Kidney (tissue), 14 donors: ENCODE measurements around the gene CNNM2. TPM values are rescaled to one million over a fixed set of nuclear protein-coding genes. Genes with fewer than 3 reads are reported as not detected.

ENCODE experiments used
- DNase-seq, 5 donors: peaks; one replicate each; pipeline ENCODE4 v3.0.0-alpha.2; 2013 to 2020
- FAIRE-seq: peaks from 2 replicates; lab custom pipeline; 2012; peaks lifted over from hg19 to GRCh38; lab: Jason Lieb, UNC
- H3K27ac ChIP-seq, 2 donors: one replicate each; pipeline ENCODE4 v1.7.0; 2013; ENCODE audit warnings: low read depth in 2 of 2, low read length in 2 of 2, inconsistent platforms in 1 of 2
- H3K27me3 ChIP-seq: one replicate; pipeline ENCODE4 v1.7.1; 2013; ENCODE audit warnings: low read length, inconsistent platforms; ENCODE audit not compliant: control insufficient read depth, insufficient read depth
- H3K36me3 ChIP-seq, 3 donors: one replicate each; pipeline versions ENCODE4 v1.7.0 to v1.7.1; 2013; ENCODE audit warnings: low read length in 3 of 3, control low read depth in 1 of 3, inconsistent platforms in 1 of 3; ENCODE audit not compliant: insufficient read depth in 3 of 3, control insufficient read depth in 2 of 3
- H3K4me1 ChIP-seq, 3 donors: one replicate each; pipeline versions ENCODE4 v1.7.0 to v1.7.1; 2013; ENCODE audit warnings: low read length in 3 of 3, inconsistent platforms in 1 of 3, low read depth in 1 of 3; ENCODE audit not compliant: control insufficient read depth in 2 of 3, insufficient read depth in 2 of 3
- H3K4me3 ChIP-seq, 3 donors: one replicate each; pipeline versions ENCODE4 v1.7.0 to v1.8.1; 2013; ENCODE audit warnings: low read length in 3 of 3, control low read depth in 1 of 3, inconsistent platforms in 1 of 3
- H3K9ac ChIP-seq, 3 donors: one replicate each; pipeline versions ENCODE4 v1.7.0 to v1.7.1; 2013; ENCODE audit warnings: low read length in 3 of 3, control low read depth in 1 of 3, inconsistent platforms in 1 of 3
- H3K9me3 ChIP-seq, 3 donors: one replicate each; pipeline versions ENCODE4 v1.7.0 to v1.7.1; 2013; ENCODE audit warnings: low read length in 3 of 3, control low read depth in 1 of 3, inconsistent platforms in 1 of 3; ENCODE audit not compliant: control insufficient read depth in 2 of 3, insufficient read depth in 1 of 3
- intact Hi-C: fragments of 100-400 bp; cut with DNase I; formaldehyde crosslinking; loops from one replicate; pipeline ENCODE4 v1.11.1; 2022
- polyA plus RNA-seq: library from polyadenylated mRNA; stranded (reverse); fragments of 350-450 nt; fragmentation: Illumina TruSeq; extraction: RNeasy Lipid Tissue Mini Kit (QIAGEN cat#74804); gene quantifications from one replicate; pipeline ENCODE4 v1.2.3, GENCODE V29; 2014; ENCODE audit warnings: low read depth, low replicate concordance; ENCODE audit not compliant: insufficient read depth
- total RNA-seq: library from RNA; stranded (reverse); fragmentation: NEBNext Ultra II Directional; extraction: Animal tissue kit (Norgen Biotek cat#: 25700); gene quantifications from one replicate; pipeline ENCODE4 v1.2.1, GENCODE V29; 2021
- TF ChIP-seq, protein P1 (sequence below): IDR thresholded peaks from 3 replicates; pipeline ENCODE4 v1.5.1; 2012; ENCODE audit warnings: mild to moderate bottlenecking, moderate library complexity, borderline replicate concordance; ENCODE audit not compliant: insufficient read depth; ENCODE audit errors: extremely low read depth
- donor health status: control.
- donor health status: control.
- donor health status: control.
- donor health status: control.
- donor health status: control.
- donor health status: DM: yes; HTN: yes; CAD: no.
- donor health status: Normal renal cell carcinoma (clear cell type).

Gene CNNM2
- total and polyA plus RNA-seq, 2 donors from 2014 or later = 10.9 to 11.8 TPM

DNA sequence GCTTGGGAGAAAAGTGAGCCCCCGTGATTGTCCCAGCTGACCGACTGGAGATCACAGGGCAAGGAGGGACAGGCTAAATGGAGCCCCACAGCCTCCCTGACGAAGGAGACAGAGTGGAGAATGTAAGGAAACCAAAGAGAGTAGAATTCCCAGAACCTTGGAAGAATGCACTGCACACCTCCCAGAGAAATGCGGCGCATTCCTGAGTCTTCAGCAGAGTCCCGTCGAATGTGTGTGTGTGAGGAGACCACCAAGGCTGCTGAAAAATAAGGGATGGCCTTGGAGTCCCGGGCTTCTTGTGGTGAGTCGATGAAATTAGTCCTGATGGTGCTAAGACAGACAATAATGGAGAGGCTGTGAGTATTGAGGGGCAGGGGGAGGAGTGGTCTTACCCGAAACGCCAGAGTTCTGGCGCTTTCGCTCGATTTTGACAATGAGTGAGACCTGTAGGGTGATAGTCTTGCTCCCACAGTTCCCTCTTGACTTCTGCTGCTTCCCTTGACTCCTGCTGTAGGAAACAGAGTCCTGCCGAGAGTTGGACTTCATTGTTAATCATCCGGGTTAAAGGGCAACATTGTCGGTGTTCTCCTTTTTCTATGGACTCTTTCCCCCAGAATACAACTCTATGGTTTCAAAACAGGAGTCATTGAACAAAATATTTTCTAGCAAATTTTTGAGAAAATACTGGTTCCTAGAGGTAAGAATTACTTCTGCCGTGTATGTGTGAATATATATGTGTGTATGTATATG is 103.2 kb downstream of the CNNM2 start:
- Histone ChIP-seq H3K9me3 (no peaks in the 10 kb centered on the region), H3K4me3 (no peak overlapping the region), H3K36me3 (no peaks in the 10 kb centered on the region), H3K27ac (peak overlapping the region in 1 of 2 donors; percentile 47), H3K4me1 (peaks cover 0 to 7% (median 0%) of the 10 kb centered on the region in 3 donors), H3K9ac (no peak overlapping the region), H3K27me3 (no peaks in the 10 kb centered on the region)
- TF ChIP-seq, protein P1, sequence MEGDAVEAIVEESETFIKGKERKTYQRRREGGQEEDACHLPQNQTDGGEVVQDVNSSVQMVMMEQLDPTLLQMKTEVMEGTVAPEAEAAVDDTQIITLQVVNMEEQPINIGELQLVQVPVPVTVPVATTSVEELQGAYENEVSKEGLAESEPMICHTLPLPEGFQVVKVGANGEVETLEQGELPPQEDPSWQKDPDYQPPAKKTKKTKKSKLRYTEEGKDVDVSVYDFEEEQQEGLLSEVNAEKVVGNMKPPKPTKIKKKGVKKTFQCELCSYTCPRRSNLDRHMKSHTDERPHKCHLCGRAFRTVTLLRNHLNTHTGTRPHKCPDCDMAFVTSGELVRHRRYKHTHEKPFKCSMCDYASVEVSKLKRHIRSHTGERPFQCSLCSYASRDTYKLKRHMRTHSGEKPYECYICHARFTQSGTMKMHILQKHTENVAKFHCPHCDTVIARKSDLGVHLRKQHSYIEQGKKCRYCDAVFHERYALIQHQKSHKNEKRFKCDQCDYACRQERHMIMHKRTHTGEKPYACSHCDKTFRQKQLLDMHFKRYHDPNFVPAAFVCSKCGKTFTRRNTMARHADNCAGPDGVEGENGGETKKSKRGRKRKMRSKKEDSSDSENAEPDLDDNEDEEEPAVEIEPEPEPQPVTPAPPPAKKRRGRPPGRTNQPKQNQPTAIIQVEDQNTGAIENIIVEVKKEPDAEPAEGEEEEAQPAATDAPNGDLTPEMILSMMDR = no peak
- FAIRE-seq = no peak
- intact Hi-C loops = no loop called here
- no peak for DNase-seq

DNA sequence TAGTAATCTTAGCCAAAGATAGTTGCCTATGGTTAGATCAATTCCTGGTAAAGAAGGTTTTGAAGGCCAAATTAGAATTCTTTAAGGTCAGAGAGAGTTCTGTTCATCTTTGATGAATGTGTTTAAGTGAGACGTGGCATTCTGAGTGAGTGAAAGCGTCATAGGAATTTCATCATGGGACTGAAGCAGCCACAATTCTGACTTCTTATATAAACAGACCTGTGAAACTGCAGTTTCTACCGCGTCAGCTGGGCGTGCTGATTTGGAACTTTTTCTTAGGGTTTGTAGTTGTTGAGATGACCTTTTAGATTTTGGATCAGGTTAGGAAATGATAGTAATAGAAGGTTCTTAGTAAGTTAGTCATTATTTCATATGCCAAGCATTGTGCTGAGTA is 103.8 kb downstream of the CNNM2 start:
- DNase-seq (no peak), FAIRE-seq (no peak)
- intact Hi-C loops = no loop called here
- Histone ChIP-seq H3K4me3 (no peak overlapping the region), H3K36me3 (no peaks in the 10 kb centered on the region), H3K9ac (no peak overlapping the region), H3K9me3 (no peaks in the 10 kb centered on the region), H3K27ac (no peak overlapping the region), H3K27me3 (no peaks in the 10 kb centered on the region), H3K4me1 (peaks cover 0 to 7% (median 0%) of the 10 kb centered on the region in 3 donors)
- TF ChIP-seq, protein P1 = no peak

DNA sequence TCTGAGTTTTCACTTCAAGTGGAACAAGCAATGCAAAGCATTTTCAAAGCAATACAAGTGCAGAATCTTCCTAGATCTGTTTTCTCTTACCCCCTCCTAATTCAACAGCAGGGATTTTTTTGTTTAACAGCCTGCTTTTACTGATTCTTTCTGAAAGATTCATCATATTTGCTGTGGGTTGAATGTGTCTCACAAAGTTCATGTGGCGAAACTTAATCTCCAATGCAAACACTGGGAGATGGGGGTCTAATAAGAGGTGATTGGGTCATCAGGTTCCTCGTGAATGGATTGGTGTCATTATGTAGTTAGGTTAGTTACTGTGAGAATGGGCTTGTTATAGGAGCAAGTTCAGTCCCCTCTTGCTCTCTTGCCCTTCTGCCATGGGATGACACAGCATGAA is 107.6 kb downstream of the CNNM2 start:
- FAIRE-seq (no peak), DNase-seq (no peak)
- intact Hi-C loops = no loop called here
- no peak overlapping the region for H3K27ac ChIP-seq
- H3K9ac ChIP-seq = no peak overlapping the region
- peaks cover 0 to 2% (median 0%) of the 10 kb centered on the region in 3 donors for H3K4me1 ChIP-seq
- H3K4me3 ChIP-seq = no peak overlapping the region
- TF ChIP-seq, protein P1 = no peak
- H3K9me3 ChIP-seq = no peaks in the 10 kb centered on the region
- no peaks in the 10 kb centered on the region for H3K27me3 ChIP-seq
- no peaks in the 10 kb centered on the region for H3K36me3 ChIP-seq

DNA sequence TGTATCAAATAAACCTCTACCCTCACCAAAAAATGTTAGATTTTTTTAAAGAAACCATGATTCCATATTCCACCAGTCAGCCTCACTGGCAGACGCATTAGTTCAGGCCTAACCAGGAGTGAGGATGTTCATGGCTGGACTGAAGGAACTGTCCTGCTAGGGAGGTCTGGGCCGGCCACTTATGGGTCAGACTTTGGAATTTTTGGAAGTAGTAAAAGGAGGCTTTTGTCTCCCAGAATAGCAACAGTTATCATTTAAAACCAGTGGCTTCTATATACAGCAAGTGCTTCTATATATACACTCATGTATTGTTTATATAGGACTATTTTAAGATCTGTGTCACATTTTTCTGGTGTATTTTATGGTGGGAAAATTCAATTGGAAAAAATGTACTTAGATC is 120.5 kb downstream of the CNNM2 start:
- H3K27me3 ChIP-seq = no peaks in the 10 kb centered on the region
- FAIRE-seq (no peak), DNase-seq (no peak)
- intact Hi-C loops = no loop called here
- H3K4me1 ChIP-seq = peaks cover 0 to 4% (median 0%) of the 10 kb centered on the region in 3 donors
- no peak overlapping the region for H3K9ac ChIP-seq
- no peaks in the 10 kb centered on the region for H3K9me3 ChIP-seq
- H3K36me3 ChIP-seq = no peaks in the 10 kb centered on the region
- TF ChIP-seq, protein P1 = no peak
- H3K27ac ChIP-seq = no peak overlapping the region
- H3K4me3 ChIP-seq = no peak overlapping the region
